Middle frontal gyrus (tissue), 1 donor: ENCODE results near the gene CTRB2.
A peak's percentile ranks its signal among the peaks of the same experiment; 100 is the strongest.
"Not testable (repeated sequence)": the region's sequence is repeated elsewhere in the genome, so short reads cannot be mapped to it uniquely, and the experiment has no call there.

Experiments
- DNase-seq: peaks from one replicate; pipeline ENCODE4 v3.0.0-alpha.2; 2015; ENCODE audit warnings: low spot score; ENCODE audit errors: extremely low spot score

CTRB2 gene

DNA sequence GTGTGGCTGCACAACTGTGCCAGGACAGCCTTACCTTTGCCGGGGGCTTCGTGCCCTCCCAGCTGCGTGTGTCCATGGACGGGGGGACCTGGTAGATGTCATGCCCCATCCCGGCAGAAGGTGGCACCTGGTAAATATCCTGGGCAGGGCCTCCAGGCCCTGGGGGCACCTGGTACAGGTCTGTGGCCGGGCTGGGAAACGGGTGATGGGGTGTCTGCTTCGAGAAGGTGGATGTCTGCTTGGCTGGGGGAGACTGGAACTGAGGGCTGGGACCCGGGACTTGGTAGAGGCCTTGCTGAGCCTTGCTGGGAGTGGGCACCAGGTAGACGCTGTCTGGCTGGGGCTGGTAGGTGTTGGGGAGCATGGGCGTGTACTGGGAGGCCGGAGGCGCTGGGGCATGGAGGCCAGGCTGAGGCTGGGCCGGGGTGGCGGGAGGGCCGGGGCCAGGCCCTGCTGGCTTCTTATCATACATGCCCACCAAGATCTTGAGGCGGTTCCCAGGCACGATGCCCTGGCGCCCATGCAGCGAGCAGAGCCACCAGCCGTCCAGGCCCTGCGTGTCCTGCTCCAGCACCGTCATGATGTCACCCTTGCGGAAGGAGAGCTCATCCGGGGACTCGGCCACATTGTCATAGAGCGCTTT, 35.6 kb upstream of the CTRB2 start:
- DNase-seq = not testable (repeated sequence)

DNA sequence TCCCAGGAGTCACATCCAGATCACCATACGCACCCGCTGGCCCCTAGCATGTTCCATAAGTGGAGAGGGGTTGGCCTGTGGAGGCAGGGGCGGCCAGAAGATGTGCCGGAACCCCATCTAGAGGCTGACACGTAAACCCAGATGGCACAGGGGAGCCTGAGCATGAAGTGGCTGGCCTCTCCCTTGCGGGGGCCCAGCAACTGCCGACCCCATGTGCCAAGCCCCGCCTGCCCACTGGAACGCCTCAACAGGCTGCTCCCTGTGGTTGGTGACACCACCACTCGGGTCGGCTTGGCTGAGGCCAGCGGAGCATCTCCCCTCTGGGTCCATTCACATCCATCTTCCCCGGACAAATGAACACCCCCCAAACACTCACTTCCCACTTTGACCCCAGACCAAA, 35.0 kb upstream of the CTRB2 start:
- DNase-seq = no peak

DNA sequence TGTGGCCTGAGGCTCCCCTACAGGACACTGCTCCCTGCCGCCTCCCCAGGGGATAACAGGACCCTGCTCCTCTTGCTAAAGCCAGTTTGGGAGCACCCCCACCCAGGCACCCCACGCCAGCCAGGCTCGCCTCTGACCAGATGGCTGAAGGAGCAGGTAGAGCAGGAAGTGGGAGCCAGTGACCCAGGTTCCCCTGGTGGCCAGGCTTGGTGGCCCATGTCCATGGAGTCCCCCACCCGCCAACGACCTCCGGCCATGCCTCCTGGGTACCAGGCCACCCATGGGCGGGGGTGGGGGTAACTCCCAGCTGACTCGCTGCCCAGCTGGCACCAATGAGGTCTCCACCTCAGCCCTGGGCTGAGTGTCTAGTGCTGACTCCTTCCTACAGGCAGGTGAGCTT, 34.5 kb upstream of the CTRB2 start:
- no peak for DNase-seq

DNA sequence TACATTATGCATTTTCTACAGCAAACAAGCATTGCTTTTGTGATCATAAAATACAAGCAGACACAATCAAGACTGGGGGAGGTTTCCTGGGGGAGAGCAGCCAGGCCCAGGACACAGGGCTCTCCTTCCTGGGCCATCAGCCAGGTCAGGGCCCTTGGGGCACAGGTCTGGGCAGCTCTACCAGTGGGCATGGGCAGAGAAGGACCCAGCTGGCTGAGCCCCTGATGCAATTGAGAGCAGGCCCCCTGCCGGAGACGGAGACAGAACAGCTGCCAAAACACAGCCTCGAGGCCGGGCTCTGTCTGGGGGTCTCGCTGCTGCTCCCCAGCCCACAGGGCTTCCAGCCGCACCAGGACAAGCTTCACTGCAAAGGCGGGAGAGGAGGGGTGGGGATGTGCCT, 33.7 kb upstream of the CTRB2 start:
- DNase-seq = not testable (repeated sequence)

DNA sequence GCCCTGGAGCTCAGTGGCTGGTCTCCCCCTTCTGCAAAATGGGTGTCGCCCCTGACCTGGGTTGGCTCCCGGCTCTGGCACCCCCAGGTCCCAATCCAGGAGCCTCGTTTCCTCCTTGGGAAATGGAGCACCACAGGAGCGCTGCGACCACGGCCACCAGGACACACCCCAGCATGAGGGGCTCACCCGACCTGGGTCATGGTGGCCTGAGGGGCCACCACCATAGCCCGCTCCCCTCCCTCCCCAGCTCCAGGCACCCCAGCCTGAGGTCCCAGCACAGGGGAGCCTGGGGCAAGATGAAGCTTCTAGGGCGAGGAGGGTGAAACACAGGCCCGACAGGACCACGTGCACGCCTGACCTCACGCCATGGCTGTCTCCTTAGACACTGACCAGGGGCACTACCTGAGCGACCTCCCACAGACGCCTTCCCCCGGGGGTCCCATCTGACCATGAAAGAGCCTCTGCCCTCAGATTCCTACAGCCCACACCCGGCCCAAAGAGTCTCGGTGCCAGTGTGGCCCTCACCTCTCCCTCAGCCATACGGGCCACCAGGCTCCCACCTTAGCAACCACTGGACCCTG, 32.7 kb upstream of the CTRB2 start:
- DNase-seq = no peak

DNA sequence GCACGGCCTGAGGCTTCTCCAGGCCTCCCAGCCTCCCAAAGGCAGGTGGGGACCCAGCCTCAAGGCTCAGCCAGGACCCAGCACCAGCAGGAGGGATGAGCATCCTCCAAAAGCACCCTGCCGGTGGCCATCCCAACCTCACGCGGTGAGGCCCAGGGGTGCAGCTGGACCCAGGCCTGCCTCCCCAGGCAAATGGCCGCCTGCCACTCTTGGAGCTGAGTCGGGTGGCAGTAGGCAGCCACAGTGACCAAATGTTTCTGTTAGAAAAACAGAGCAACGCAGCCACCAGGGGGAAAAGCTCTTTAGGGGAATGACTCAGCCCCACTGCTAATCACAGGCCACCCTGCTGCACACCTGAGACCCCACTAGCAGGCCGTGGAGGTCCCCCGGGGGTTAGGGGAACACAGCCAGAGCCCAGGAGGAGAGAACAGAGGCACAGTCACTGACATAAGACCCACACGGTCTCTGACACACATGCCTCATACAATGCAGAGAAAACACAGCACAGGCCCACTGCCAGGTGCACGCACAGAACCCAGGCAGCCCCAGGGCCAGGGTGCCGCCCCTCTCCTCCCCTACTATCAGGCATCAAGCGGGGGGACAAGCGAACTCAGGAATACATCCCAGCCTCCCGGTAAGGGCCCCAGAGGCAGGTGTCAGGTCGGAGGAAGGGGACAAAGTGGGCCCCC, 32.0 kb upstream of the CTRB2 start:
- DNase-seq = peak; percentile 61

DNA sequence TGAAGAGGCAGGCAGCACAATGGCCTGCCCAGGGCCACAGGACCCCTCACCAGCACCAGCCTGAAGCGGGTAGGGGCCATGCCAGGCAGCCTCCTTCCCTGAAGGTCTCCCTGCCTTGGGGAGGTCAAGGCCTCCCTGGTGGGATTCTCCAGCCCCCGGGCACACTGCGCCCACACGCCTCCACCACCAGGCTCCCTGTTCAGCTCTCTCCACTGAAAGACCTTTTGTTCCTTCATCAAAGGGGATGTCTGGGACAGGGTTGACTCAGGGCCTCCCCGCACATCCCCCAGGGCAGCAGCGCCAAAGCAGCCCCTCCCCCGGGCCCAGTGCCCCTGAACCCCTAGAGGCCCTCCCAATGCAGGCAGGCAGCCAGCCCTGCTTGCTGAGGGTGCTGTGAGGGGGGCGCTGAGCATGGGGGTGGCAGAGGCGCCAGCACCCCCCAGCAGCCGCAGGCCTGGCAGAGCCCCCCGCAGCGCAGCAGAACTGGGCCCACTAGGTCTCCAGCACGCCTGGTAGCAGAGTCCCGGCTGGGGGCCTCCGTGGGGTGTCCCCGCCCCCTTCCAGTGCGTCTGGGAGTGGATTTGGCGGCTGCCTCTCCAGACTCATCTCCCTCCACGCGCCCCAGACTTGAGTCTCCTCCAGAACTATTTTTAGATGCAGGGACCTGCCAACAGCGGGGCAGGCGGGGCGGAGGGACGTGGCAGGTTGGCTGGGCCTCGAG, 31.3 kb upstream of the CTRB2 start:
- peak; percentile 72 for DNase-seq

DNA sequence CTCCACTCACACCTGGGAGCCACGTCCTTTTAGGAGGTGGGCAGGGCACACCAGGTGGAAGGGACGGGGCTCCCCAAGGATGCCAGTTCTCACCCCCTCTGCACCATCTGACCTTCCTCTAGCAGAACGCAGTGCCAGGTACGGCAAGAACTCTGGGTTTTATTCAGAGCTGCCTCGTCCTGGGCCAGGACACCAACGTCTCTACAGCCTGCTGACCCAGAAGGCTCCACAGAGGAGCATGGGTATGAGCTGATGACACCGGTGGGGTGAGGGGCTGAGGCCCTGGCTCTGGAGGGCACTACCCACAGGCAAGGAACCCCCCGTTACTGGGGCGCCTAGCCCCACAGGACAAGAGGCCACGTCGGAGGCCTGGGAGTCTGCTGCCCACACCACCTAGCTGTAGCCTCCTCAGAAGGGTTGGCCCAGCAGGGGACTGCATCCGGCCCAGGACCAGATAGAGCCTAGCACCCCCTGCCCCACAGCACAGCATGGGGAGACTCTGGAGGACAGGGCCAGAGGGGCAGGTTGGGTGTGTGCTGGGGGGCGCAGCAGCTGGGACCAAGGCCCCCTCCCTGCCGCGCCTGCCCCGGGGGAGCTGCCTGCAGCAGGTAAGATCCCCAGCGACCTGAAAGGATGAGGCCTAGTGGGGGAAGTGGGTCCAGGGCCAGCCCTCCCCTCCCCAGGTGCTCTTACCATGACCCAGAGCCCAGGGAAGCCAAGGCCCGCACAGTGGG, 30.6 kb upstream of the CTRB2 start:
- DNase-seq = no peak

DNA sequence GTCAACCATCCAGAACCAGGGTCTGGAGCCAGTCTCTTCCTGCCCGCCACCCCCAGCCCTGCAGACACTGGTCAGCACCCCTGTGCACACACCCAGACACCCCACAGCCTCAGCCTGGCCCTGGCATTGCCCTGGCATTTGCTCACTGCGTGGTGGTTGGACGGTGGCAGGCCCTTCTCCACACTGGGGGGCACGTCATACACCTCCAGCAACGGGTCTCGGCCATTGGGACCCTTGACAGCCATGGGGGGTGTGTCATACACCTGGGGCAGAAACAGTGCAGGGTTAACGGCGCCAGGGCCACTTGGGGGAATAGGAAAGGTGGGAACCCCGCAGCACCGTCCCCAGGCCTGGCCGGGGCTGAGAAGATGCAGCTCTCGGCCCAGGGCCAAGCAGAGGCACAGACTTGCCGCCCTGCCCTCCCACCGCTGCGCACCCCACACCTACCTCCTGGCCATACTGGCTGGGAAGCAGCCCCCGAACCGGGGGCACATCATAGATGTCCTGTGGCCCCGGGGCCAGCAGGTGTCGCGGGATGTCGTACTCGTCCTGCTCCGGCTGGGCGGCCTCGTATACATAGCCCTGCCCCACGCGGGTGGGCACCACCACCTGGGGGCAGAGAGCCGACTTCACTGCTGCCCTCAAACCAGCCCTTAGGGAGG, 29.9 kb upstream of the CTRB2 start:
- no peak for DNase-seq

DNA sequence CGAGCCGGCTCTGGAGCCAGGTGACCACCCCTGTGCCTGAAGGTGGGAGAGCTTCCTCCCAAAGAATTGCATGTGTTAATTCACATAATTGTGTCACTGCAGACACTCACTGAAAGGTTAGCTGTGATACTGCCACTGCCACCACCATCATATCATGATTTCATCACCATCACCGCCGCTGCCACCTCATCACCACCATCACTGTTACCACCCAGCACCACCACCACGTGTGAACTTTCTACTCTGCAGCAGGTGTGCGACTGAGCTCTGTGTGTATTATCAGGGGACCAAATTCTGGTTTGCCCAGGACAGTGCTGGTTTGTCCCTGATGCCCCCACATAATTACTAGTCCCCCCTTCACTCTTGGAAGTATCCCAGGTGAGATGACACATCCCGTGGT, 29.3 kb upstream of the CTRB2 start:
- no peak for DNase-seq

DNA sequence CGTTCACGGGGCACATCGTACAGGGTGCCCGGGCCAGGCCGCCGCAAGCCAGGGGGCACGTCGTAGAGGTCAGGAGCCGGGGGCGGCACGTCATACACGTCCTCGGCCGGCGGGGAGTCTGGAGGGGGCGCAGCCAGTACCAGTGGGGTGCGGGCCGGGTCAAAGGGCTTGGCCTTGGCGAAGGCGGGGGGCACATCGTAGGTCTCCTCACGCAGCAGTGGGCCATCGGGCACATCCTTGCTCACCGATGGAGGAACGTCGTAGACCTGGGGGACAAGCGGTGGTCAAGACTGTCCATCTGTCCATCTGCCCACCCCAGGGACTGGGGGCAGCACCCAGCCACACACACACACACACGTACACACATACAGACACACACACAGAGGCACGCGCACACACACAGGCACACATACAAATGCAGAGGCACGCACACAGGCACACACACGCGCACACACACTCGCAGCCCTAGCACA, 28.8 kb upstream of the CTRB2 start:
- DNase-seq = no peak

DNA sequence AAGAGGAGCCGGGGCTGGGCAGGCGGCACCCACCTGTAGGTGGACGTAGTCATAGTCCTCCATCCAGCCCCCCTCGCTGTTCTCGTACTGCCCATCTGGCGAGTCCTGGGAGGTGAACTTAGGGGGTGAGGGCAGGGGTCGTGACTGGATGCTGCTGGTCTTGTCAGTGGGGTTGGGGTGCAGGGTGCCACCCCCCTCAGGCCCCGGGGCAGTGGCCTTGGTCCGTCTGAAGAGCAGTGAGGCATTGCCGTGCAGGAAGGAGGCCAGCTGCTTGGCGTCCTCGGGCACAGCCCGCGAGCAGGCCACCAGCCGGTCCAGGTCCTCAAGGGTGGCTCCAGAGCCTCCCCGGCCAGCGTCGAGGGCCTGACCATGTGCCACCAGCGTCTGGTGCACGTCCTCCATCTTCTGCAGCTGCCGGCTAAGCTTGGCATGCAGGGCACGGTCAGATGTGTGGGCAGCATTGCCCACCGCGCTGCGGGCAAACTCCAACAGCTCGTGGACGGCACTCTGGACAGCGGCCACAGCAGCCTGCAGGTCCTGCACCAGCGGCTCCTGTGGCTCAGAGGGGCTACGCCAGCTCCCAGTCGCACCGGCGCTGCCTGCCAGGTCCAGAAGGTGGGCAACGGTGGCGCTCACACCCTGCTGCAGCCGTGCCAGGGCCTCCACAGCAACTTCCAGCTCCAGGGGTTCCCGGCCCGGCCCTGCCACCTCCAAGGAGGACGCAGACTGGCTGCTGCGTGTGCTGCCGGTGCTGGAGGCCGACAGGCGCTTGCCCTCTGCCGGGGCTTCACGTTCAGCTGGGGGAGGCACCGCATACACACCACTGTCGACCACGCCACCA, 28.1 kb upstream of the CTRB2 start:
- no peak for DNase-seq

DNA sequence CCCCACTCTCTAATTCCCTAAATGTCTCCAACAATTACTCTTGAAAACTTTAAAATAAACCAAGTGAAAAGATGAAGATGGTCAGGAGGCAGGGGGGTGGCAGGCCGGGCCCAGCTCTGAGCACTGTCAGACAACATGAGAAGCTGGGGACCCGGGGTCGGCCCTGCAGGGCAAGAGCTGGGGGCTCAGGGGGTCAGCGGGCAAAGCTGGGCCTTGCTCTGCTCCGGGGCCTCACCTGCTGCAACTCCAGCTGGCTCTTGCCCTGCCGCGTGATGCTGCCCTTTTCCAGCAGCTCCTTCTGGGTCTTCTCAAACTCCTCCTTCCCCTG, 26.6 kb upstream of the CTRB2 start:
- DNase-seq = no peak

DNA sequence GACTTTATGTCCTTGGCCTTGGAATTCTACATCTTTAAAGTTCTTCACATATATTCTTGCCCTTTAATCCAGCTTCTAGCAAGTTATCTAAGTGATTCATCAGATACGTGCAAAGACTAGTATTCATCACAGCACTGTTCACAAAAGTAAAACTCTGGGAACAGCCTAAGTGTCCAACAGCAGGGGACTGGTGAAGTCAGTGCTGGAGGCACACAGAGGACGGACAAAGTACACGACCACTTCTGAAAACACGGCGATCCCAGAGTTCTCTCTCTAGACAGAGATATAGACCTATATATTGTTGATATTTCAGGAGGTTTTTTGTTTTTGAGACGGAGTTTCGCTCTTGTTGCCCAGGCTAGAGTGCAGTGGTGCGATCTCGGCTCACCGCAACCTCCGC, 24.6 kb upstream of the CTRB2 start:
- no peak for DNase-seq

DNA sequence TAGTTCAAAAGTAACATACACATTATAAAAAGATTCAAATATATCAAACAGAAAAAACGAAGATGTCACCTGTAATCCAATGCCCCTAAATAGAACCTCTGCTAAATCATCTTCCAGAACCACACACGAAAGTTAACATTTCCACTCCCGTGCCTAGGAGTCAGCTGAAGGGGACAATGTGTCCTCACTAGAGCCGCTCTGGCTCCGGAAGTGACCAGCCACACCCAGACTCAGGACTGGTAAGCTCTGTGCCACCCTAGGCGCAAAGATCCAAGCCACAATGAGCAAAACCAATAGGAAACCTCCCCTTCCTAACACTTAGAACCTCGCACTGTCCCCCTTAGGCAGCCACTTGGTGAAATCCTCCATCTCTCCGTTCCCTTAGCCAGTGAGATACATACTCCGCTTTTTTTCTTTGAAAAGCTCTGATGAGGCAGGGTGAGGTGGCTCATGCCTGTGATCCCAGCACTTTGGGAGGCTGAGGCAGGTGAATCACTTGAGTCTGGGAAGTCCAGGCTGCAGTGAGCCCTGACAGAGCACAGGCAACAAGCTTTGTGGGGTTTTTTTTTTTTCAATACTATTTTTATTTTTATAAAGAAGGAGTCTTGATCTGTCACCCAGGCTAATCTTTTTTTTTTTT, 23.6 kb upstream of the CTRB2 start:
- DNase-seq = no peak

DNA sequence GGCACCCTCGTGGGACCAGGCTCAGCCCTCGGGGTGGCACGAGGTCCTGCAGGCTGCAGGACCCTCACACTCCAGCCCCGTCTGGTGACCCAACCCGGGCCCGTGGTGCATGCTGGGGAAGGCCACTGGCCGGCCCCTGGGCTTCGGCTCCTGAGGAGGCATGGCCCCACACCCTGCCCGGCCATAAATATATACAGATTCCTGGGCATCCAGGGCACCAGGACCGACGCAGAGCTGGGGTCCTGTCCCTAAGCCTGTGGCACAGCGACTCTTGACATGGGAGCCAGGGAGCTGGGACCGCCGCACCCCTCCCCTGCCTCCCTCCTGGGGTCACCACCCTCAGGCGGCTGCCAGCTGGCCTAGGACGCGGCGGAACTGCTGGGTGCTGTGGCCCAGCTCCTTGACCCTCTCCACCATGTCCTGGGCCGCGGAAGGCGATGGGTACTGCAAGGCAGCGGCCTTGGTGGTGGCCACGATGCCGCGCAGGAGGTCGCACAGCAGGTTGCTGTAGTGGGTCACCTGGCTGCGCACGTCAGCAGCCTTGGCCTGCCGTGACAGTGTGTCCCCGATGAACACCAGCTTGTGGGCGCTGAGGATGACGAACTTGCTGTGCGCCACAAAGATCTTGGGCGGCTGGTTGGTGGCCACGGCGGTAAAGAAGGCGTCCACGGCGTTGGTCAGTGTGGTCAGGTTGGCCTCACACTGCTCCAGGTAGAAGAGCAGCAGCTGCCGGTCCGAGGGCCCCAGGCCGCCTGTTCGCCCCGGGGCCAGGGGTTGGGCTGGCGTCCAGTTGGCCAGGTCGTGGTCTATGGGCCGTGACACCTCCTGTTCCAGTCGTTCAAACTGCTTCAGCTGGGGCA, 22.4 kb upstream of the CTRB2 start:
- no peak for DNase-seq

DNA sequence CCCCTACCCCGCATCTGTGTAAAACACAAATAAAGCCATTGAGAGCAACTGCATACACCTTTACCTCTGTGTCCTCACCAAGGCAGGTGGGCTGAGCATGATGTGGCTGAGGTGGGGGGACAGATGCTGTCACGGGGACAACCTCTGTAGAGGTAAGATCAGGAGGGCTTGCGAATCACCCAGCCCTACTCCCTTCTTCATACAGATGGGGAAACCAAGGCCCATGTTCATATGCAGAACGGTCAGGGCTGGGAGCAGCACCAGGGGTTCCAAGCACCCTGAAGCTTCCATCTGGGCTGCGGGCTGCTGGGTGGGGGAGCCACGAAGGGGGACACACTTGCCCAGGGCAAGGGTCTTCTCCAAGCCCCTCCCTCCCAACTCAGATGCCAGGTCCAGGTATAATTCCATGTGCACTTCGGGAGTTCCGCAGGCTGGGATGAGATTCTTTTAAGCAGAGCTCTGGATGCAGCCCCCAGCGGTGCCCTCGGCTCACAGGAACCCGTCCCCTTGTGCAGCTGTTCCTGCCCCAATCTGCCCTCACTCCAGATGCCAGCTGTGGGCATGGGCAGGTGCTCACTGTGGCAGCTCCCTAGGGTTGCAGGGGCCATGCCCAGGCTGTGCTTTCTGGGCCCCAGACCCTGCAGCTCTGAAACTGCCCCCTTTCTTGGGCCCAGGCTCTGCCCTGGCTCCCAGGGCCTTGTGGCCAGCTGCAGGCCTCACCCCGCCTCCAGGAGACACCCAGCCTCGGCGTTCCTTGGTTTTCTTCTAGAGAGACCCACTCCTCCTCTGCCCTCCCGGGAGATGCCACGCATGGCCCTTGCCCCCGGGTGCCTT, 21.4 kb upstream of the CTRB2 start:
- no peak for DNase-seq
